Prostate gland (tissue), 2 donors: ENCODE data around the gene TIMM9.

Experiments used
- CTCF ChIP-seq, 4 experiments: fragments of 200-600 bp in 2 of 4; fragments of 450-650 bp in 2 of 4; sonication (generic) in 2 of 4; IDR thresholded peaks; 1 replicate in 3 of 4; 2 replicates in 1 of 4; pipeline ENCODE4 v1.5.1; 2016 to 2019; ENCODE audit warnings: antibody characterized with exemption in 4 of 4, mild to moderate bottlenecking in 2 of 4, moderate library complexity in 2 of 4
- POLR2AphosphoS5 ChIP-seq: sonication (generic); formaldehyde crosslinking; IDR thresholded peaks from one replicate; pipeline ENCODE4 v1.6.1; 2017; ENCODE audit warnings: antibody characterized with exemption

- TF ChIP-seq POLR2AphosphoS5, result peak; percentile 53
- TF ChIP-seq CTCF (IDR thresholded peaks at IDR 0.05), result no peak
Measured at GRCh38 chr14:58428118-58428683, 870 bp upstream of the TIMM9 start.
